ENCODE data around the gene CA10.
A peak's percentile ranks its signal among the peaks of the same experiment; 100 is the strongest.

Gene CA10

GRCh38 chr17:51736356-51736755, 422.2 kb downstream of the CA10 start:
- Histone ChIP-seq H2AK5ac (ENCODE audit: low read length) (no peak overlapping the region), H3K9me3 (ENCODE audit: insufficient read depth, low read depth, low read length) (no peaks in the 10 kb centered on the region), H3K36me3 (ENCODE audit: control insufficient read depth in 1 of 2, insufficient read depth in 2 of 2, low read length in 2 of 2) (no peaks in the 10 kb centered on the region), H3K27me3 (ENCODE audit: insufficient read depth, low read length) (no peaks in the 10 kb centered on the region), H3K4me3 (ENCODE audit: low read depth, low read length) (no peak overlapping the region), H3K14ac (ENCODE audit: low read length) (no peak overlapping the region), H3K27ac (ENCODE audit: low read depth, low read length) (no peak overlapping the region), H4K8ac (ENCODE audit: low read depth, low read length) (no peak overlapping the region), H3K4ac (ENCODE audit: low read depth, low read length) (no peak overlapping the region), H3K9ac (ENCODE audit: low read length) (no peak overlapping the region), H3K4me1 (ENCODE audit: control insufficient read depth in 1 of 2, insufficient read depth in 2 of 2, low read length in 2 of 2) (no peaks in the 10 kb centered on the region), H3K4me2 (ENCODE audit: low read length) (no peak overlapping the region), H2BK12ac (ENCODE audit: low read length) (no peak overlapping the region), H3K23ac (ENCODE audit: low read length) (no peak overlapping the region), H3K18ac (ENCODE audit: low read length) (no peak overlapping the region), H2BK5ac (ENCODE audit: low read depth, low read length, poor library complexity) (no peak overlapping the region), H2AFZ (ENCODE audit: insufficient read depth, low read length, poor library complexity) (no peak overlapping the region), H2BK120ac (ENCODE audit: insufficient read depth, low read length, poor library complexity) (no peak overlapping the region), H3K79me1 (ENCODE audit: low read length) (no peaks in the 10 kb centered on the region), H4K12ac (ENCODE audit: low read depth, low read length) (no peak overlapping the region), H4K91ac (ENCODE audit: low read depth, low read length) (no peak overlapping the region), H3K79me2 (ENCODE audit: control insufficient read depth, insufficient read depth, low read length, poor library complexity) (no peaks in the 10 kb centered on the region)
- DNase-seq, result no peak
- no CpG with 5 or more reads among the region's 2 CpGs for WGBS (ENCODE audit: extremely low coverage, insufficient coverage, insufficient read length)

DNA sequence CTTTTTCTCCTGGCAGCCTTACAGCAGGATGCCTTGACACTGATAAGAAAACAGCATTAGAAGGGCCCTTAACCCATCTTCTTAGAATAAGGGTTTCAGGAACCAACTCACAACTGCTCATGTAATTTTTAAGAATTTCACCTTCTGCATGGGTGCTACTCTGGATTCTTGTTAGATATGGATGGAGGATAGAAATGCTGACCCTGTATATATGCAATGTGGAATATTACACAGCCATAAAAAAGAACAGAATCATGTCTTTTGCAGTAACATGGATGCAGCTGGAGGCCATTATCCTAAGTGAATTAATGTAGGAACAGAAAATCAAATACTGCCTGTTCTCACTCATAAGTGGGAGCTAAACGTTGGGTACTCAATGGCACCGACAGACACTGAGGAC, 423.5 kb downstream of the CA10 start:
- H3K79me2 ChIP-seq (ENCODE audit: control insufficient read depth, insufficient read depth, low read length, poor library complexity), result no peaks in the 10 kb centered on the region
- no peaks in the 10 kb centered on the region for H3K4me1 ChIP-seq (ENCODE audit: control insufficient read depth in 1 of 2, insufficient read depth in 2 of 2, low read length in 2 of 2)
- no peaks in the 10 kb centered on the region for H3K36me3 ChIP-seq (ENCODE audit: control insufficient read depth in 1 of 2, insufficient read depth in 2 of 2, low read length in 2 of 2)
- H3K27me3 ChIP-seq (ENCODE audit: insufficient read depth, low read length), result no peaks in the 10 kb centered on the region
- no peak overlapping the region for H4K8ac ChIP-seq (ENCODE audit: low read depth, low read length)
- no peak overlapping the region for H3K4me2 ChIP-seq (ENCODE audit: low read length)
- no peak overlapping the region for H3K14ac ChIP-seq (ENCODE audit: low read length)
- H3K9ac ChIP-seq (ENCODE audit: low read length), result no peak overlapping the region
- no peak overlapping the region for H2AFZ ChIP-seq (ENCODE audit: insufficient read depth, low read length, poor library complexity)
- H4K91ac ChIP-seq (ENCODE audit: low read depth, low read length), result no peak overlapping the region
- H4K12ac ChIP-seq (ENCODE audit: low read depth, low read length), result no peak overlapping the region
- no peak overlapping the region for H3K27ac ChIP-seq (ENCODE audit: low read depth, low read length)
- no peaks in the 10 kb centered on the region for H3K9me3 ChIP-seq (ENCODE audit: insufficient read depth, low read depth, low read length)
- no peak overlapping the region for H3K23ac ChIP-seq (ENCODE audit: low read length)
- no peaks in the 10 kb centered on the region for H3K79me1 ChIP-seq (ENCODE audit: low read length)
- no peak overlapping the region for H2AK5ac ChIP-seq (ENCODE audit: low read length)
- DNase-seq, result no peak
- H2BK5ac ChIP-seq (ENCODE audit: low read depth, low read length, poor library complexity), result no peak overlapping the region
- no peak overlapping the region for H3K18ac ChIP-seq (ENCODE audit: low read length)
- H3K4ac ChIP-seq (ENCODE audit: low read depth, low read length), result no peak overlapping the region
- H2BK12ac ChIP-seq (ENCODE audit: low read length), result no peak overlapping the region
- H2BK120ac ChIP-seq (ENCODE audit: insufficient read depth, low read length, poor library complexity), result no peak overlapping the region
- WGBS (ENCODE audit: extremely low coverage, insufficient coverage, insufficient read length), result no CpG with 5 or more reads among the region's 2 CpGs
- H3K4me3 ChIP-seq (ENCODE audit: low read depth, low read length), result no peak overlapping the region

DNA sequence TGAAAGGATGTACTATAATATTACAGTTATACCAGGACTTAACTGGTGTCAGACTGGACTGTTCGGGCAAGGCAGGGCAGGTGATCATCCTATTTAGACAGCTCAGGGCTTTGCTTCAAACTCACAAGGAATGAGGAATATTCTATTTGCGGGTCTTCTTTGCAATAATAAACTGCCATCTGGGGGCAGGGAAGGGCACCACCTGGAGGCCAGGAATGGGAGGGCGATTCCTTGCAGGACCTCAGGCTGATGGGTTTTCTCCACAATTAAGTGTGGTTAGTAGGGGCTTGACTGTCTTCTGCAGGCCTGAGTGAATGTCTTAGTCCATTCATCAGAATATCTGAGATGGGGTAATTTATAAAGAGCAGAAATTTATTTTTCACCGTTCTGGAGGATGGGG, 424.1 kb downstream of the CA10 start:
- H3K4ac ChIP-seq (ENCODE audit: low read depth, low read length), result no peak overlapping the region
- no peak overlapping the region for H2BK5ac ChIP-seq (ENCODE audit: low read depth, low read length, poor library complexity)
- H3K14ac ChIP-seq (ENCODE audit: low read length), result no peak overlapping the region
- no peaks in the 10 kb centered on the region for H3K27me3 ChIP-seq (ENCODE audit: insufficient read depth, low read length)
- H4K8ac ChIP-seq (ENCODE audit: low read depth, low read length), result no peak overlapping the region
- no peak overlapping the region for H2BK12ac ChIP-seq (ENCODE audit: low read length)
- no peak overlapping the region for H3K23ac ChIP-seq (ENCODE audit: low read length)
- no peaks in the 10 kb centered on the region for H3K79me2 ChIP-seq (ENCODE audit: control insufficient read depth, insufficient read depth, low read length, poor library complexity)
- DNase-seq, result peak in 1 of 2 donors; percentile 13
- H2AFZ ChIP-seq (ENCODE audit: insufficient read depth, low read length, poor library complexity), result no peak overlapping the region
- no peaks in the 10 kb centered on the region for H3K36me3 ChIP-seq (ENCODE audit: control insufficient read depth in 1 of 2, insufficient read depth in 2 of 2, low read length in 2 of 2)
- H3K4me1 ChIP-seq (ENCODE audit: control insufficient read depth in 1 of 2, insufficient read depth in 2 of 2, low read length in 2 of 2), result no peaks in the 10 kb centered on the region
- H2AK5ac ChIP-seq (ENCODE audit: low read length), result no peak overlapping the region
- H3K79me1 ChIP-seq (ENCODE audit: low read length), result no peaks in the 10 kb centered on the region
- H3K18ac ChIP-seq (ENCODE audit: low read length), result no peak overlapping the region
- no peak overlapping the region for H4K12ac ChIP-seq (ENCODE audit: low read depth, low read length)
- no peaks in the 10 kb centered on the region for H3K9me3 ChIP-seq (ENCODE audit: insufficient read depth, low read depth, low read length)
- no peak overlapping the region for H3K4me2 ChIP-seq (ENCODE audit: low read length)
- H3K4me3 ChIP-seq (ENCODE audit: low read depth, low read length), result no peak overlapping the region
- no peak overlapping the region for H3K27ac ChIP-seq (ENCODE audit: low read depth, low read length)
- no peak overlapping the region for H2BK120ac ChIP-seq (ENCODE audit: insufficient read depth, low read length, poor library complexity)
- no peak overlapping the region for H3K9ac ChIP-seq (ENCODE audit: low read length)
- no peak overlapping the region for H4K91ac ChIP-seq (ENCODE audit: low read depth, low read length)
- no CpG with 5 or more reads among the region's 4 CpGs for WGBS (ENCODE audit: extremely low coverage, insufficient coverage, insufficient read length)

DNA sequence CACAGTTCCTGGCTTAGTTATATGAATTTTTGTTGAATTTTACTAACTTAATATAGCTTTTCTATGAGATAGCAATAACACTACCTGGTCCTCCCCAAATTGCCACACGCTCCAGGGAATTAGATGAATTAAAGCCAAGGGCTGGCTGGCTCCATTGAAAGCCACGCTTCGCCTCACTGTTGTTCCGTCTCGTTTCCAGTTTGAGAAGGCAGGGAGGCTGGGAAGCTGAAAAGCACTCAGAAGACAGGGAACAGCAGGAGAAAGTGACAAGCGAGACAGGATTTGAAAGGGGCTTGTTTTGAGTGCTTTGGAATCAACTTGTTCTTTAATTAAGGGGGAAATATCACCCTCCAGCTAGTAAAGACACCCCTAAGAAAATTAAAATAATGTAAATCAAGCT, 425.3 kb downstream of the CA10 start:
- Histone ChIP-seq H4K91ac (ENCODE audit: low read depth, low read length) (no peak overlapping the region), H3K36me3 (ENCODE audit: control insufficient read depth in 1 of 2, insufficient read depth in 2 of 2, low read length in 2 of 2) (no peaks in the 10 kb centered on the region), H2AK5ac (ENCODE audit: low read length) (no peak overlapping the region), H3K9ac (ENCODE audit: low read length) (no peak overlapping the region), H4K12ac (ENCODE audit: low read depth, low read length) (no peak overlapping the region), H2BK120ac (ENCODE audit: insufficient read depth, low read length, poor library complexity) (no peak overlapping the region), H4K8ac (ENCODE audit: low read depth, low read length) (no peak overlapping the region), H3K79me1 (ENCODE audit: low read length) (no peaks in the 10 kb centered on the region), H3K27me3 (ENCODE audit: insufficient read depth, low read length) (no peaks in the 10 kb centered on the region), H2AFZ (ENCODE audit: insufficient read depth, low read length, poor library complexity) (no peak overlapping the region), H3K4me3 (ENCODE audit: low read depth, low read length) (no peak overlapping the region), H3K23ac (ENCODE audit: low read length) (no peak overlapping the region), H2BK5ac (ENCODE audit: low read depth, low read length, poor library complexity) (no peak overlapping the region), H3K4ac (ENCODE audit: low read depth, low read length) (no peak overlapping the region), H3K14ac (ENCODE audit: low read length) (no peak overlapping the region), H3K18ac (ENCODE audit: low read length) (no peak overlapping the region), H3K79me2 (ENCODE audit: control insufficient read depth, insufficient read depth, low read length, poor library complexity) (no peaks in the 10 kb centered on the region), H2BK12ac (ENCODE audit: low read length) (no peak overlapping the region), H3K27ac (ENCODE audit: low read depth, low read length) (no peak overlapping the region), H3K4me2 (ENCODE audit: low read length) (no peak overlapping the region), H3K4me1 (ENCODE audit: control insufficient read depth in 1 of 2, insufficient read depth in 2 of 2, low read length in 2 of 2) (no peaks in the 10 kb centered on the region), H3K9me3 (ENCODE audit: insufficient read depth, low read depth, low read length) (no peaks in the 10 kb centered on the region)
- DNase-seq, result no peak
- no CpG with 5 or more reads among the region's 6 CpGs for WGBS (ENCODE audit: extremely low coverage, insufficient coverage, insufficient read length)

Measured in trophoblast cell (in vitro differentiated cells and primary cell).